ENCODE measurements around the gene CCDC167. TPM values are rescaled to one million over a fixed set of nuclear protein-coding genes. Genes with fewer than 3 reads are reported as not detected.

The CCDC167 gene
- total and polyA plus RNA-seq, 2 of the 8 experiments (the other 6 are each of a cell fraction or from before 2014, with no cell fraction given) = 11.0 to 26.5 TPM

DNA sequence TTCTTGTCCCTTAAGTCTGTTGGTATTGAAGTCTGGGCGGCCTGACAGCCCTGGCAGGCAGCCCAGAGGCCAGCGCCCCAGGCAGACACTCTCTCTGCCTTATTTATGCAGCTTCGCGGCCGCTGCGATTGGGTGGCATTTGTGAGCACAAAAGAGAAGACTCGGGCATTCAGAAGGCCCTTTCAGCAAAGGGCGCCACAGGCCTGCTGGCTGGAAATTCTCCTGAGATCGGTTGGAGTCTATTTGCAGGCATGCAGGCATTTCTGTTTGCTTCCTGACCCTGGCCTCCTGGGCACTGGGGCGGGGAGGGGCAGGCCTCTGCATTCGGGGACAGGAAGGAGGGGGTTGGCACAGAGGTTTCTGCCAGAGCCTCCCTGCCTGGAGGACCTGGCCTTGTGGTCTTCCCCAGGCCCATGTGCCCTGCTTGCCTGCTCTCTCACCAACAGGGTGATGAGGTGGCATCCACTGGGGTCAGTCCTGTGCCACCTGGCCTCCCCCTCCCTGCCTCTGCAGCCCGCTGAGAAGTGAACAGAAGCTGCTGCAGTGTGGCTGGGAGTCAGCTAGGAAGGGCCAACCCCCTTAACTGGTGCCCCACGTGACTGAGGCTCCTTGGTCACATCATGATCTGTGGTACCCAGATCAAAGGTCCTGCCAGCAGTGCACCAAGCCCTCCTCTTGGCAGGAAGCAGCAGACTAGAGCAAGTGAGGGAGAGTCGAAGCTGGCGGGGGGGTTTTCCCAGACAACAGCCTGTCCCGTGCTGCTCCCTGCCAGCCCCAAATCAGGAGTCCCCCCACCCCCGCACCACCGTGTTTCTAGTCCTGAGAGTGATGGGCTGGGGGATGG is 16.6 kb upstream of the CCDC167 start:
- WGBS, 2 experiments (ENCODE audit: extremely low coverage in 1 of 2, insufficient coverage in 1 of 2, insufficient read length in 1 of 2, insufficient replicate concordance in 2 of 2, low coverage in 1 of 2, low lambda C conversion rate in 2 of 2, missing lambda C conversion rate in 1 of 2) = 33% methylated on average over 18 of the region's 18 CpGs; no CpG with 5 or more reads in 1 of the 2 experiments
- Histone ChIP-seq H4K8ac (ENCODE audit: extremely low read depth, insufficient read depth, low read length) (peak overlapping the region; percentile 66), H3K4me2 (ENCODE audit: insufficient read depth in 1 of 2, low read depth in 2 of 2, low read length in 2 of 2) (peak overlapping the region; percentile 6 to 35; a peak in 2 of 4 replicates), H3K27ac (ENCODE audit: low read depth, low read length) (no peak overlapping the region), H3K9me3 (ENCODE audit: insufficient read depth in 2 of 2, low read depth in 1 of 2, low read length in 1 of 2) (no peaks in the 10 kb centered on the region), H4K5ac (ENCODE audit: insufficient read length, low read depth, low read length) (peak overlapping the region; percentile 32), H3K4ac (replicated peaks; ENCODE audit: insufficient read length, low read depth, low read length) (no peak overlapping the region), H3K4me3 (ENCODE audit: extremely low read depth in 1 of 4, insufficient read depth in 2 of 4, low read depth in 3 of 4, low read length in 4 of 4) (no peak overlapping the region), H3K23me2 (ENCODE audit: low read depth, low read length) (peaks cover 5% of the 10 kb centered on the region), H3K14ac (ENCODE audit: insufficient read length) (no peak overlapping the region), H2BK5ac (ENCODE audit: low read depth, low read length) (peak overlapping the region; percentile 40; the same call in 1 of the 2 replicates), H2AFZ (ENCODE audit: low read length) (peak overlapping the region; percentile 63), H3K79me1 (ENCODE audit: low read depth, low read length) (no peaks in the 10 kb centered on the region), H2AK5ac (ENCODE audit: low read depth, low read length) (no peak overlapping the region), H2BK20ac (ENCODE audit: low read length) (no peak overlapping the region), H3K23ac (ENCODE audit: insufficient read length) (no peak overlapping the region), H4K91ac (replicated peaks; ENCODE audit: insufficient read length, low read length) (peak overlapping the region; percentile 79), H3K4me1 (replicated peaks in 1 of 4; ENCODE audit: control insufficient read depth in 3 of 4, insufficient read depth in 4 of 4, low read length in 3 of 4) (peaks cover 2 to 47% (median 39%) of the 10 kb centered on the region in 4 experiments), H2BK15ac (ENCODE audit: low read length) (peak overlapping the region; percentile 100; the same call in 1 of the 2 replicates), H3K18ac (ENCODE audit: extremely low read depth, low read length) (peak overlapping the region; percentile 84; the same call in 1 of the 2 replicates), H3K36me3 (ENCODE audit: control insufficient read depth in 2 of 4, insufficient read depth in 4 of 4, low read length in 3 of 4) (no peaks in the 10 kb centered on the region), H4K20me1 (replicated peaks in 1 of 2; ENCODE audit: control insufficient read depth in 1 of 2, insufficient read depth in 2 of 2, low read length in 2 of 2) (no peaks in the 10 kb centered on the region), H2BK12ac (ENCODE audit: low read depth, low read length) (peak overlapping the region; percentile 80; the same call in 1 of the 2 replicates), H3K9ac (replicated peaks in 1 of 4; ENCODE audit: extremely low read depth in 1 of 4, low read depth in 3 of 4, low read length in 3 of 4) (no peak overlapping the region), H3K79me2 (ENCODE audit: control insufficient read depth in 1 of 2, insufficient read depth in 2 of 2, low read length in 2 of 2) (no peaks in the 10 kb centered on the region), H3K56ac (replicated peaks; ENCODE audit: insufficient read length, low read depth, low read length) (no peak overlapping the region), H3K27me3 (replicated peaks in 1 of 4; ENCODE audit: control insufficient read depth in 3 of 4, extremely low read depth in 1 of 4, insufficient read depth in 3 of 4, low read length in 3 of 4) (peaks cover 0 to 24% (median 16%) of the 10 kb centered on the region in 4 experiments; a peak in 6 of 7 replicates), H2BK120ac (replicated peaks; ENCODE audit: low read depth, low read length) (no peak overlapping the region)
- FAIRE-seq = no peak
- ChIA-PET CTCF (ENCODE audit: partially characterized antibody) (interaction anchor here (0.8 to 2.4 kb wide), 15 partner anchors 8 to 176 kb away, joined by 3 to 11 read pairs (median 5); no protein-coding TSS in a partner anchor), POLR2A (ENCODE audit: partially characterized antibody) (interaction anchor here (0.8 to 1.5 kb wide), 2 partner anchors 9 to 26 kb away, joined by 3 to 5 read pairs; no protein-coding TSS in a partner anchor)
- DNase-seq (ENCODE audit: low read depth in 1 of 2, low spot score in 2 of 2) = no peak
- TF ChIP-seq RBBP5 (IDR thresholded peaks at IDR 0.05; ENCODE audit: borderline replicate concordance, low read depth, low read length) (no peak), CHD2 (IDR thresholded peaks at IDR 0.05; ENCODE audit: low read length) (no peak), EZH2 (IDR thresholded peaks at IDR 0.05; ENCODE audit: low read depth, low read length, severe bottlenecking) (no peak), POLR2AphosphoS5 (IDR thresholded peaks at IDR 0.05; ENCODE audit: low read depth, low read length) (no peak), BACH1 (IDR thresholded peaks at IDR 0.05; ENCODE audit: low read length) (no peak), CBX5 (IDR thresholded peaks at IDR 0.05; ENCODE audit: low read depth, low read length) (no peak), RNF2 (IDR thresholded peaks at IDR 0.05; ENCODE audit: borderline replicate concordance, low read depth, low read length, missing control alignments, poor library complexity, severe bottlenecking) (no peak)
- TF ChIP-seq, protein P1, sequence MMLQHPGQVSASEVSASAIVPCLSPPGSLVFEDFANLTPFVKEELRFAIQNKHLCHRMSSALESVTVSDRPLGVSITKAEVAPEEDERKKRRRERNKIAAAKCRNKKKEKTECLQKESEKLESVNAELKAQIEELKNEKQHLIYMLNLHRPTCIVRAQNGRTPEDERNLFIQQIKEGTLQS (IDR thresholded peaks at IDR 0.05; ENCODE audit: insufficient read depth, low read depth, low read length) = 0 out of 2 replicates have a peak, but pooled peaks have one; percentile 23
- TF ChIP-seq, protein P2, sequence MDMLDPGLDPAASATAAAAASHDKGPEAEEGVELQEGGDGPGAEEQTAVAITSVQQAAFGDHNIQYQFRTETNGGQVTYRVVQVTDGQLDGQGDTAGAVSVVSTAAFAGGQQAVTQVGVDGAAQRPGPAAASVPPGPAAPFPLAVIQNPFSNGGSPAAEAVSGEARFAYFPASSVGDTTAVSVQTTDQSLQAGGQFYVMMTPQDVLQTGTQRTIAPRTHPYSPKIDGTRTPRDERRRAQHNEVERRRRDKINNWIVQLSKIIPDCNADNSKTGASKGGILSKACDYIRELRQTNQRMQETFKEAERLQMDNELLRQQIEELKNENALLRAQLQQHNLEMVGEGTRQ (IDR thresholded peaks at IDR 0.05; ENCODE audit: low read length) = peak; percentile 68
